Suprapubic skin (tissue), 3 donors: ENCODE results near the gene MICALL2.

Experiments
- EP300 ChIP-seq: sonication (generic); formaldehyde crosslinking; IDR thresholded peaks from one replicate; pipeline ENCODE4 v1.6.1; 2017; ENCODE audit warnings: antibody characterized with exemption
- POLR2A ChIP-seq, 2 donors: fragments of 450-650 bp; IDR thresholded peaks; one replicate each; pipeline ENCODE4 v1.6.1; 2017; ENCODE audit warnings: antibody characterized with exemption in 2 of 2, mild to moderate bottlenecking in 2 of 2, moderate library complexity in 2 of 2
- TF ChIP-seq, protein P1 (sequence below), 2 donors: fragments of 200-600 bp in 1 of 2; fragments of 450-650 bp in 1 of 2; sonication (generic) in 1 of 2; IDR thresholded peaks; one replicate each; pipeline ENCODE4 v1.5.1; 2016 to 2019; ENCODE audit warnings: antibody characterized with exemption in 2 of 2, mild to moderate bottlenecking in 1 of 2, moderate library complexity in 1 of 2

DNA sequence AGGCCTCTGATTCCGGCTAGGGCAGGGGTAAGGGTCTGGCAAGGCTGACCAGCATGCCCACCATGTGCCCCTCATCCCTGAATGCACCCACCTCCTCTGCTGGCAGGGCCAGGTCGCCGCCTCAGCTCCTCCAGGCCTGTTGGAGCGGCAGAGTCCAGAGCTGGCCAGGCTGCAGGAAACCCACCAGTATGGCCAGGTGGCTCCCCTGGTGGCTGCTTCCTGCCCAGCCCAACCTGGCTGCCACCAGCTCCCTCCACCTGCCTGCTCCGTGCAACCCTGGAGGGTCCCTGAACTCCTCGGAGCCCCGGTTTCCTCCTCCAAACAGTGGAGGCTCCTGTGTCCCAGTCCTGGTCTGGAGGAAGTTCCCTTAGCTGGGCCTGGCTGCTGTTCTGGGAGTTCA lies 39.6 kb downstream of the MICALL2 start:
- TF ChIP-seq, protein P1, sequence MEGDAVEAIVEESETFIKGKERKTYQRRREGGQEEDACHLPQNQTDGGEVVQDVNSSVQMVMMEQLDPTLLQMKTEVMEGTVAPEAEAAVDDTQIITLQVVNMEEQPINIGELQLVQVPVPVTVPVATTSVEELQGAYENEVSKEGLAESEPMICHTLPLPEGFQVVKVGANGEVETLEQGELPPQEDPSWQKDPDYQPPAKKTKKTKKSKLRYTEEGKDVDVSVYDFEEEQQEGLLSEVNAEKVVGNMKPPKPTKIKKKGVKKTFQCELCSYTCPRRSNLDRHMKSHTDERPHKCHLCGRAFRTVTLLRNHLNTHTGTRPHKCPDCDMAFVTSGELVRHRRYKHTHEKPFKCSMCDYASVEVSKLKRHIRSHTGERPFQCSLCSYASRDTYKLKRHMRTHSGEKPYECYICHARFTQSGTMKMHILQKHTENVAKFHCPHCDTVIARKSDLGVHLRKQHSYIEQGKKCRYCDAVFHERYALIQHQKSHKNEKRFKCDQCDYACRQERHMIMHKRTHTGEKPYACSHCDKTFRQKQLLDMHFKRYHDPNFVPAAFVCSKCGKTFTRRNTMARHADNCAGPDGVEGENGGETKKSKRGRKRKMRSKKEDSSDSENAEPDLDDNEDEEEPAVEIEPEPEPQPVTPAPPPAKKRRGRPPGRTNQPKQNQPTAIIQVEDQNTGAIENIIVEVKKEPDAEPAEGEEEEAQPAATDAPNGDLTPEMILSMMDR (IDR thresholded peaks at IDR 0.05): no peak
- TF ChIP-seq EP300: no peak
- TF ChIP-seq POLR2A (IDR thresholded peaks at IDR 0.05): no peak
